ENCODE measurements around the gene AMH.
A peak's percentile ranks its signal among the peaks of the same experiment; 100 is the strongest.

Gene AMH

GRCh38 chr19:2266183-2266993, 17.3 kb downstream of the AMH start:
- CTCF ChIA-PET = no interaction called here
- Histone ChIP-seq H3K4me1 (ENCODE audit: control insufficient read depth, insufficient read depth, low read length) (0 out of 2 replicates have a peak, but pooled peaks cover 2% of the 10 kb centered on the region), H3K9me3 (ENCODE audit: control insufficient read depth, insufficient read depth, low read depth, low read length) (no peaks in the 10 kb centered on the region), H3K36me3 (ENCODE audit: control insufficient read depth in 2 of 2, insufficient read depth in 1 of 2, low read length in 2 of 2) (peaks cover 0 to 2% of the 10 kb centered on the region in 2 experiments; a peak in 1 of 3 replicates), H3K4me3 (ENCODE audit: low read depth, low read length) (no peak overlapping the region), H3K27ac (ENCODE audit: extremely low read depth, low read depth, low read length) (no peak overlapping the region)
- POLR2A ChIA-PET = interaction anchor here (0.6 to 0.9 kb wide), 4 partner anchors 27 to 326 kb away, joined by 3 to 8 read pairs (median 4); partner anchors contain the start of gene DOT1L
- TF ChIP-seq ZNF549 (tag by site-specific recombination; IDR thresholded peaks at IDR 0.05) (no peak), ZNF677 (tag by site-specific recombination; IDR thresholded peaks at IDR 0.05) (no peak), ZNF600 (tag by site-specific recombination; IDR thresholded peaks at IDR 0.05) (peak; percentile 76), ZBTB17 (tag by site-specific recombination; IDR thresholded peaks at IDR 0.05) (peak; percentile 53; the same call in 1 of the 2 replicates), ZNF18 (tag by site-specific recombination; IDR thresholded peaks at IDR 0.05) (no peak), SCRT2 (tag by site-specific recombination; IDR thresholded peaks at IDR 0.05) (peak; percentile 40; the same call in 1 of the 2 replicates), IKZF3 (tag by site-specific recombination; IDR thresholded peaks at IDR 0.05) (peak; percentile 37; the same call in 1 of the 2 replicates), KLF16 (tag by site-specific recombination; IDR thresholded peaks at IDR 0.05) (no peak), ATF2 (tag by site-specific recombination; IDR thresholded peaks at IDR 0.05; ENCODE audit: low read depth) (no peak), GLIS1 (tag by site-specific recombination; IDR thresholded peaks at IDR 0.05) (peak; percentile 95), ZIC2 (tag by site-specific recombination; IDR thresholded peaks at IDR 0.05) (peak; percentile 73), ZFHX2 (tag by site-specific recombination; conservative IDR thresholded peaks at IDR 0.05) (peak; percentile 84), ZNF398 (tag by site-specific recombination; IDR thresholded peaks at IDR 0.05) (peak; percentile 53), EGR2 (tag by site-specific recombination; IDR thresholded peaks at IDR 0.05; ENCODE audit: low read depth) (peak; percentile 61), ZNF521 (tag by site-specific recombination; IDR thresholded peaks at IDR 0.05) (no peak), ZNF654 (tag by site-specific recombination; IDR thresholded peaks at IDR 0.05; ENCODE audit: low read depth) (no peak), ZNF837 (tag by site-specific recombination; IDR thresholded peaks at IDR 0.05) (no peak), PATZ1 (tag by site-specific recombination; IDR thresholded peaks at IDR 0.05) (peak; percentile 38; the same call in 1 of the 2 replicates), ZNF138 (tag by site-specific recombination; IDR thresholded peaks at IDR 0.05; ENCODE audit: borderline replicate concordance) (no peak), ZNF202 (tag by site-specific recombination; IDR thresholded peaks at IDR 0.05; ENCODE audit: borderline replicate concordance) (no peak), MEIS1 (CRISPR knock-in tag; IDR thresholded peaks at IDR 0.05; ENCODE audit: borderline replicate concordance) (no peak), ZNF335 (tag by site-specific recombination; conservative IDR thresholded peaks at IDR 0.05) (peak; percentile 49), ZNF341 (tag by site-specific recombination; IDR thresholded peaks at IDR 0.05; ENCODE audit: low read depth) (peak; percentile 85), ZNF488 (tag by site-specific recombination; IDR thresholded peaks at IDR 0.05) (no peak), ZNF366 (tag by site-specific recombination; conservative IDR thresholded peaks at IDR 0.05) (peak; percentile 81), OSR2 (tag by site-specific recombination; IDR thresholded peaks at IDR 0.05) (no peak), ZBTB44 (tag by site-specific recombination; IDR thresholded peaks at IDR 0.05) (no peak), SCRT1 (tag by site-specific recombination; IDR thresholded peaks at IDR 0.05; ENCODE audit: borderline replicate concordance) (peak; percentile 67; the same call in 1 of the 2 replicates)

All from HEK293 (cell line).